Esophagus muscularis mucosa (tissue), 3 donors: ENCODE data around the gene CDH4.

Experiments
- CTCF ChIP-seq, 3 experiments: fragments of 200-600 bp in 2 of 3; fragments of 450-650 bp in 1 of 3; sonication (generic) in 2 of 3; IDR thresholded peaks; one replicate each; pipeline ENCODE4 v1.5.1; 2017 to 2019; ENCODE audit warnings: antibody characterized with exemption in 3 of 3, mild to moderate bottlenecking in 2 of 3, moderate library complexity in 1 of 3
- POLR2AphosphoS5 ChIP-seq, 2 donors: sonication (generic); formaldehyde crosslinking; IDR thresholded peaks; one replicate each; pipeline ENCODE4 v1.6.1; 2017; ENCODE audit warnings: antibody characterized with exemption in 2 of 2

- TF ChIP-seq CTCF (IDR thresholded peaks at IDR 0.05) = no peak
- TF ChIP-seq POLR2AphosphoS5 (IDR thresholded peaks at IDR 0.05) = no peak
These were observed 680.8 kb downstream of the CDH4 start for GRCh38 chr20:61932711-61933480.
